Stomach smooth muscle (tissue), 2 donors: Measurements from ENCODE around the gene TPST1.
"Not testable (repeated sequence)": the region's sequence is repeated elsewhere in the genome, so short reads cannot be mapped to it uniquely, and the experiment has no call there.

ENCODE experiments used
- H3K27ac ChIP-seq: one replicate; pipeline ENCODE4 v1.7.0; 2013; ENCODE audit warnings: mild to moderate bottlenecking, low read length, inconsistent platforms
- H3K27me3 ChIP-seq, 2 donors: one replicate each; pipeline ENCODE4 v1.7.0; 2013; ENCODE audit warnings: low read length in 2 of 2; ENCODE audit not compliant: insufficient read depth in 2 of 2, control insufficient read depth in 1 of 2
- H3K36me3 ChIP-seq, 2 donors: one replicate each; pipeline ENCODE4 v1.7.0; 2013; ENCODE audit warnings: low read length in 2 of 2; ENCODE audit not compliant: control insufficient read depth in 2 of 2, insufficient read depth in 2 of 2
- H3K4me1 ChIP-seq: one replicate; pipeline ENCODE4 v1.7.0; 2013; ENCODE audit warnings: low read length; ENCODE audit not compliant: control insufficient read depth, insufficient read depth
- H3K4me3 ChIP-seq, 2 donors: one replicate each; pipeline ENCODE4 v1.7.0; 2013; ENCODE audit warnings: low read length in 2 of 2
- H3K9ac ChIP-seq, 2 donors: one replicate each; pipeline ENCODE4 v1.7.0; 2013; ENCODE audit warnings: low read length in 2 of 2, mild to moderate bottlenecking in 1 of 2
- H3K9me3 ChIP-seq, 2 donors: one replicate each; pipeline ENCODE4 v1.7.0; 2013; ENCODE audit warnings: low read length in 2 of 2; ENCODE audit not compliant: control insufficient read depth in 2 of 2
- donor health status: healthy.
- donor health status: Pancreatic carcinoma.

Gene TPST1

DNA sequence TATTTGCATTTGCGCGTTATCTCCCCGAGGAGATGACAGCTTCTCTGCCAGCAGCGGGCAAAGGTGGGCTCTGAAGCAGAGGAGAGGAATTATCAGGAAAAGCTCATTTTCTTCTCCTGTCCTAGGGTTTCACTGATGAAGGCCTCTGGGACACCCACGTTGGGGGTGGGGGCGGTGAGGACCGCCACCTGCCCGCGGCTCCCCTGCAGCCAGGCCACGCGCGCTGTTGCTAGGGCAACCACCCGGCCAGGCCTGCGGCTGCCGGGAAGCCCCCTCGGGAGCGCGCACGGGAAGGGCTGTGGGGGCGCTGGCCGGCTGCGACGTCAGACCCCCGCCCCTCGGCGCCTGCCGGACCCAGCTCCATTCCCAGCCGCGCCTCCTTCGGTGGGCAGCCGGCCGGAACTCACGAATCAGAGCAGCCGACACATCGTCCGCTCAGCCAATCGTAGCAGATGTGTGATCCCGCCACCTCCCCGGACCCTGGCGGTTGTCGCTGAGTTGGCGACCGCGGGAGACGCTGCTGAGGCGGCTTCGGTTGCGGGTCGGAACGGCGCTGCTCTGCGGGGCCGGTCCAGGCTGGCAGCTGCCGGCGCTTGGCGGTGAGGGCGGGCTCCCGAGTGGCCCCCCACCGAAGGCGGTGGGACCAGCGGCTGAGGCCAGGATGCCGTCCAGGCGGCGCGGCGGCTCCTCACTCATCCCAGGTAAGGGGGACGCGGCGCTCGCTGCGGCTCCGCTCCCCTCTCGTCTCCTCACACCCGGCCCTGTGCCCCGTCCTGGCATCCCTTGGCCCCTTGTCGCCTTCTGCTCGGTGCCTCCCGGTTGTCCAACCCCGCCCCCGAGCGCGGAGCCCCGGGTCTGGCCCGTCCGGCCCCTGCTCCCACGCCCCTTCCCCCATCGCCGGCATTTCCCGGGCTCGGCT is at the start of gene TPST1:
TSS of gene TPST1 (plus strand) at position 513 of the 919 bp plus-strand sequence. CDS start 35,092 bp downstream, outside the sequence.
- no peak within 1 kb of the TSS for H3K27ac ChIP-seq
- H3K36me3 ChIP-seq = no peaks in the 10 kb centered on the region
- no peaks in the 10 kb centered on the region for H3K9me3 ChIP-seq

DNA sequence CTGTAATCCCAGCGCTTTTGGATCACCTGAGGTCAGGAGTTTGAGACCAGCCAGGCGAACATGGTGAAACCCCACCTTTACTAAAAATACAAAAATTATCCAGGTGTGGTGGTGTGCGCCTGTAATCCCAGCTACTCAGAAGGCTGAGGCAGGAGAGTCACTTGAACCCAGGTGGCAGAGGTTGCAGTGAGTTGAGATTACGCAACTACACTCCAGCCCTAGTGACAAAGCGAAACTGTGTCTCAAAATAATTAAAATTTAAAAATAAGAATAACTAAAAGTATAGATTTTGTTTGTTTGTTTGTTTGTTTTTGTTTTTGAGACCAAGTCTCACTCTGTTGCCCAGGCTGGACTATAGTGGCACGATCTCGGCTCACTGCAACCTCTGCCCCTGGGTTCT is 49.1 kb upstream of the TPST1 start:
- H3K4me3 ChIP-seq, H3K9me3 ChIP-seq, H3K27me3 ChIP-seq, H3K4me1 ChIP-seq, H3K9ac ChIP-seq, H3K27ac ChIP-seq: not testable (repeated sequence)
- peaks cover 17 to 27% of the 10 kb centered on the region in 2 donors for H3K36me3 ChIP-seq

More for the DNA sequence above, at the start of gene TPST1:
- H3K4me3 ChIP-seq = peak within 1 kb of the TSS; percentile 84 to 90
- H3K4me1 ChIP-seq = peaks cover 14% of the 10 kb centered on the region
- no peaks in the 10 kb centered on the region for H3K27me3 ChIP-seq
- H3K9ac ChIP-seq = peak within 1 kb of the TSS; percentile 71 to 76

DNA sequence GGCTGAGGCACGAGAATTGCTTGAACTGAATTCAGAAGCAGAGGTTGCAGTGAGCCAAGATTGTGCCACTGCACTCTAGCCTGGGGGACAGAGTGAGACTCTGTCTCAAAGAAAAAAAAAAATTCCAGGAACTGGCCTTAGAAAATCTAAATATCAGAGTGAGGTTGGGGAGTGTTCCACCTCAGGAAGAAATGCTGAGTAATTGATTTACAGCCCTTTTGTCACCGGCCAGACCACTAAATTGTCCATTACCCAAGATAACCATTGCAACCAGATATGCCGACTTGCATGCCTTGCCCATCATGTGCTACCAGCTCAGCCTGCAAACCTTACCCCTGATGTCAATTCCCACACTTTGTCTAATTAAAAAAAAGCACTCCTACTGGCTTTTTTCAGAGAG is 48.1 kb upstream of the TPST1 start:
- H3K36me3 ChIP-seq = peaks cover 14 to 24% of the 10 kb centered on the region in 2 donors
- no peak overlapping the region for H3K4me3 ChIP-seq
- H3K27ac ChIP-seq = no peak overlapping the region
- H3K9me3 ChIP-seq = no peaks in the 10 kb centered on the region
- H3K9ac ChIP-seq = no peak overlapping the region
- H3K4me1 ChIP-seq = peaks cover 5% of the 10 kb centered on the region
- no peaks in the 10 kb centered on the region for H3K27me3 ChIP-seq

DNA sequence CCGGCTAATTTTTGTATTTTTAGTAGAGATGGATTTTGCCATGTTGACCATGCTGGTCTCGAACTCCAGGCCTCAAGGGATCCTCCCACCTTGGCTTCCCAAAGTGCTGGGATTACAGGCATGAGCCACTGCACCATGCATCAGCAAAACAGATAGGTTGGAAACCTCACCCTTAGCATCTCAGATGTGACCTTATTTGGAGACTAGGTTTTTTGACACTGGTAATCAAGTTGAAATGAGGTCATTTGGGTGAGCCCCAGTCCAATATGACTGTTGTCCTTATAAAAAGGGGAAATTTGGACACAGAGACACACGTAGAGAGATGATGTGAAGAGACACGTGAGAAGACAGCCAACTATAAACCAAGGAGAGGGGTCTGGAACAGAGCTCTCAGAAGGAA is 42.5 kb upstream of the TPST1 start:
- H3K9me3 ChIP-seq = no peaks in the 10 kb centered on the region
- peaks cover 0 to 9% of the 10 kb centered on the region in 2 donors for H3K36me3 ChIP-seq
- H3K9ac ChIP-seq = no peak overlapping the region
- H3K4me1 ChIP-seq = no peaks in the 10 kb centered on the region
- H3K4me3 ChIP-seq = no peak overlapping the region
- no peak overlapping the region for H3K27ac ChIP-seq
- no peaks in the 10 kb centered on the region for H3K27me3 ChIP-seq

DNA sequence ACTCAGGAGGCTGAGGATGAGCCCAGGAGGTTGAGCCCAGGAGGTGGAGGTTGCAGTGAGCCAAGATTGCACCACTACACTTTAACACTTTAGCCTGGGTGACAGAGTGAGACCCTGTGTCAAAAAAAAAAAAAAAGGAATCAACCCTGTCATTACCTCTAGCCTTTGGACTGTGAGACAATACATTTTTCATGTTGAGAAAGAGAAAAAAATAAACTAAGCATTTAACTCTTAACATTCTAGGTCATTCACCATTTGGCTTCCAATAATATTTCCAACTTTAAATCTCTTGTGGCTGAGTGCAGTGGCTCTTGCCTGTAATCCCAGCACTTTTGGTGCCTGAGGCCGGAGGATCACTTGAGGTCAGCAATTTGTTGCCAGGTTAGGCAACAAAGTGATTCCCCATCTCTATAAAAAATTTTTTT is 41.9 kb upstream of the TPST1 start:
- H3K4me1 ChIP-seq = no peaks in the 10 kb centered on the region
- no peaks in the 10 kb centered on the region for H3K9me3 ChIP-seq
- no peak overlapping the region for H3K4me3 ChIP-seq
- H3K9ac ChIP-seq = no peak overlapping the region
- H3K36me3 ChIP-seq = peaks cover 0 to 5% of the 10 kb centered on the region in 2 donors
- no peaks in the 10 kb centered on the region for H3K27me3 ChIP-seq
- no peak overlapping the region for H3K27ac ChIP-seq

DNA sequence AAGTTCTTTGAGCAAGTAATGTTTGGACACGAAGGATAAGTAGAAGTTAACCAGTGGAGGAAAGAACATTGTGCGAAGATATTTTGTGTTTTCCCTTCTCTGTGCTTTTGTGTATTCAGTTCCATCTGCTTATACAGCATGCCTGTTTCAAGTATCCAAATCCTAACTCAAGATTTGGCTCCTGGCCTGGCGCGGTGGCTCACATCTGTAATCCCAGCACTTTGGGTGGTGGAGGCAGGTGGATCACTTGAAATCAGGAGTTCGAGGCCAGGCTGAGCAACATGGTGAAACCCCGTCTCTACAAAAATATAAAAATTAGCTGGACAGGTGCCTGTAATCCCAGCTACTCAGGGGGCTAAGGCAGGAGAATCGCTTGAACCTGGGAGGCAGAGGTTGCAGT is 40.8 kb upstream of the TPST1 start:
- Histone ChIP-seq H3K36me3 (no peaks in the 10 kb centered on the region), H3K27ac (no peak overlapping the region), H3K9ac (no peak overlapping the region), H3K4me1 (no peaks in the 10 kb centered on the region), H3K4me3 (no peak overlapping the region), H3K9me3 (no peaks in the 10 kb centered on the region), H3K27me3 (no peaks in the 10 kb centered on the region)

DNA sequence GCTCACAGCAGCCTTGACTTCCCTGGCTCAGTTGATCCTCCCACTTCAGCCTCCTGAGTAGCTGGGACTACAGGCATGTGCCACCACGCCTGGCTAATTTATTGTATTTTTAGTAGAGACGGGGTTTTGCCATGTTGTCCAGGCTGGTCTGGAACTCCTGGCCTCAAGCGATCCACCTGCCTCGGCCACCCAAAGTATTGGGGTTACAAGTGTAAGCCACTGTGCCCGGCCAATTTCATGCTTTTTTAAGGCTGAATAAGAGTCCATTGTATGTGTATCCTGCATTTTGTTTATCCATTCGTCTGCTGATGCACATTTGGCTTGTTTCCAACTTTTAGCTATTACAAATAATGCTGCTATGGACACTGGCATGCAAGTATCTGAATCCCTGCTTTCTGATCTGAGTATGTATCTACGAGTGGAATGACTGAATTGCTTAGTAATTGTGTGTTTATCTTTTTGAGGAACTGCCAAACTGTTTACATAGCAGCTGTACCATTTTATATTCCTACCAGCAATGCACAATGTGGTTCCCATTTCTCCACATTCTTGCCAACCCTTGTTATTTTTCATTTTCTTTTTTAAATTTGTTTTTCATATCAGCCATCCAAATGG is 37.3 kb upstream of the TPST1 start:
- H3K27me3 ChIP-seq = no peaks in the 10 kb centered on the region
- H3K36me3 ChIP-seq = no peaks in the 10 kb centered on the region
- H3K4me3 ChIP-seq = no peak overlapping the region
- no peak overlapping the region for H3K27ac ChIP-seq
- peaks cover 3% of the 10 kb centered on the region for H3K4me1 ChIP-seq
- H3K9me3 ChIP-seq = no peaks in the 10 kb centered on the region
- H3K9ac ChIP-seq = no peak overlapping the region

DNA sequence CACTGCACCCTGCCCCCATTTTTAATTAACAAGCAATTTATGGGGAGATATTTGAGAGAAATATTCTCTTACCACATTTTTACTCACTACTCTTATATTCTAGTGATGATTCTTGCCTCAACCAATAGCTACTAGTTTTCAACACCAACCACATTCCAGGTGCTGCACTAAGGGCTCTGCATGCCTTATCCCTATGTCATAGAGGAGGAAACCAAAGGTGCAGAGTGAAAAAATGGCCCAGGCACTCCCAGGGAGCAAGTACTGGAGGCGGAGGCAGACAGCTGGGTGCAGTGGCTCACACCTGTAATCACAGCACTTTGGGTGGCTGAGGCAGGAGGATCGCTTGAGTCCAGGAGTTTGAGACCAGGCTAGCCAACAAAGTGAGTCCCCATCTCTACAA is 35.5 kb upstream of the TPST1 start:
- Histone ChIP-seq H3K4me3 (no peak overlapping the region), H3K9ac (no peak overlapping the region), H3K4me1 (peaks cover 3% of the 10 kb centered on the region), H3K36me3 (no peaks in the 10 kb centered on the region), H3K27me3 (no peaks in the 10 kb centered on the region), H3K27ac (no peak overlapping the region), H3K9me3 (no peaks in the 10 kb centered on the region)

DNA sequence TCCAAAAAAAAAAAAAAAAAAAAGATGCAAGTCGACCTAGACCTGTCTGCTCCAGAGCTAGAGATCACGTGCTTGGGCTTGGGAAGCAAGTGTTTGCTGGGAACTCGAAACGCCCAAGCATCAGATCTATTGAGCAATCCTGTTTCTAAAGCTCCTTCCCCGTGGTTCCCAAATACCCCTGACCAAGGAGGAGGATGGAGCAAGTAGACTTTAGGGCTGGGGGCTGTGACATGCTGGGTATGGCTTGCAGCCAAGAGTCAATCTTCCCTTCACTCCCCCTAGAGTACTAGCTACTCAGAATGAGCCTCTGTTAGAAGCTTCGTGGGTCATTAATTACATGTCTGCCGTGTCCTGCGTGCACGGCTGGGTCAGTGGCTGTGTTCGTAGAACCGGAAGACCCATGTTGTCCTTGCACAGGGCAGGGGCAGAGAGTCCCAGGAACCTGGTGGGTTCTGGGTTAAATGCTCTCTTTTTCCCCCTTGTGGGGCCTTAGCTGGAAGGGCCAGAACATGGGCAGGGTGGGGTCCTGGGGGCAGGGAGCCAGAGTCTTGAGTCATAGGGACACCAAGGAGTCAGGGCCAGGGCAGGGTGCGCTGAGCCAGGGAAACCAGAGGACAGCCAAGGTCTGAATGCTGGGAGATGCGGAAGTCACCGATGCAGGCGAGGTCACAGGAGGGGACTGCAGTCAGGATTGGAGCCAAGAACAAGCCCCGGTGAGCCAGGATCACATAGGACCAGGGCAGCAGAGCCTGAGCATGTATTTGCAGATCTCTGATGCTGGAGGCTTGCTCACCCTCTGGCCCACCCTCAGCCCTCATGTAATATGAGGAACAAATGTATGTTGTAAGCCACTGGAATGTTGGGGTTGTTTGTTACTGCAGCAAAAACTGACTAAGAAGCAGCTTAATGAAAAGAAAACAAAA is 34.6 kb upstream of the TPST1 start:
- H3K36me3 ChIP-seq = no peaks in the 10 kb centered on the region
- no peaks in the 10 kb centered on the region for H3K9me3 ChIP-seq
- H3K27ac ChIP-seq = no peak overlapping the region
- H3K9ac ChIP-seq = no peak overlapping the region
- no peaks in the 10 kb centered on the region for H3K27me3 ChIP-seq
- H3K4me3 ChIP-seq = no peak overlapping the region
- H3K4me1 ChIP-seq = peaks cover 3% of the 10 kb centered on the region

DNA sequence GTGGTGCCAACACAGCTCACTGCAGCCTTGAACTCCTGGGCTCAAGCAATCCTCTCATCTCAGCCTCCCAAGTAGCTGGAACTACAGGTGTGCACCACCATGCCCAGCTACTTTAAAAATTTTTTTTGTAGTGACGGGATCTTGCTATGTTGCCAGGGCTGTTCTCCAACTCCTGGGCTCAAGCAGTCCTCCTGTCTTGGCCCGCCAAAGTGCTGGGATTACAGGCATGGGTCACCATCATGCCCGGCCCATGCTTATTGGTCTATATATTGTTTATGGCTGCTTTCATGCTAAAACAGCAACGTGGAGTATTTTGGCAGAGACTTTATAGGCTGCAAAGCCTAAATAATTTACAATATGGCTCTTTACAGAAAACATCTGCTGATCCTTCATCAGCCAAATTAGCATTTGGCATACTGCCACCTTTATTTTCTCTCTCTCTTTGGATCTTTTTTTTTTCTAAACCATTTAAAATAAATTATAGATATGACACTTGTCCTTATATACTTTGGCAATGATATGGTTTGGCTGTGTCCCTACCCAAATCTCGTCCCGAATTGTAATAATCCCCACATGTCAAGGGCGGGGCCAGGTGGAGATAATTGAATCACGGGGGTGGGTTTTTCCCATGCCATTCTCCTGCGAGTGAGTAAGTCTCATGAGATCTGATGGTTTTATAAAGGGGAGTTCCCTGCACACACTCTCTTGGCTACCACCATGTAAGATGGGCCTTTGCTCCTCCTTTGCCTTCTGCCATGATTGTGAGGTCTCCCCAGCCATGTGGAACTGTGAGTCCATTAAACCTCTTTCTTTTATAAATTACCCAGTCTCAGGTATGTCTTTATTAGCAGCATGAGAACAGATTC is 32.4 kb upstream of the TPST1 start:
- not testable (repeated sequence) for H3K27me3 ChIP-seq, H3K9me3 ChIP-seq, H3K36me3 ChIP-seq, H3K4me3 ChIP-seq, H3K4me1 ChIP-seq, H3K27ac ChIP-seq, H3K9ac ChIP-seq
